Progenitor cell of endocrine pancreas (in vitro differentiated cells): ENCODE results near the gene KCNQ1. TPM values are rescaled to one million over a fixed set of nuclear protein-coding genes. Genes with fewer than 3 reads are reported as not detected.

Experiments
- DNase-seq: peaks from one replicate; pipeline ENCODE4 v3.0.0; 2021; ENCODE audit warnings: low spot score; ENCODE audit not compliant: unreplicated experiment
- H3K27ac Mint-ChIP-seq: 2 replicates; pipeline ENCODE4 v1.8.0; 2021; ENCODE audit warnings: mild to moderate bottlenecking, moderate library complexity, mixed read lengths
- H3K27me3 Mint-ChIP-seq: 2 replicates; pipeline ENCODE4 v1.8.0; 2021; ENCODE audit warnings: mixed read lengths
- H3K36me3 Mint-ChIP-seq: 2 replicates; pipeline ENCODE4 v1.8.0; 2022; ENCODE audit warnings: mixed read lengths; ENCODE audit not compliant: insufficient read depth
- H3K4me1 Mint-ChIP-seq: 2 replicates; pipeline ENCODE4 v1.8.0; 2021; ENCODE audit warnings: low read depth, mixed read lengths
- H3K4me3 Mint-ChIP-seq: 2 replicates; pipeline ENCODE4 v1.8.0; 2021; ENCODE audit warnings: low read depth, mild to moderate bottlenecking, moderate library complexity, mixed read lengths
- H3K9me3 Mint-ChIP-seq: 2 replicates; pipeline ENCODE4 v1.8.0; 2021; ENCODE audit warnings: low read depth, mixed read lengths
- CTCF ChIP-seq: fragments of 200-600 bp; sonication (generic); IDR thresholded peaks from one replicate; pipeline ENCODE4 v1.5.0; 2021; ENCODE audit warnings: antibody characterized with exemption, mild to moderate bottlenecking; ENCODE audit not compliant: unreplicated experiment
- total RNA-seq: library from RNA; stranded (reverse); gene quantifications from 2 replicates; pipeline ENCODE4 v1.2.1, GENCODE V29; 2021

Gene KCNQ1
- total RNA-seq, 1 donor from 2014 or later, result 3.3 TPM

- Mint-ChIP-seq H3K9me3 (peaks cover 6% of the 10 kb centered on the region), H3K4me1 (peaks cover 4% of the 10 kb centered on the region), H3K27me3 (peaks cover 48% of the 10 kb centered on the region), H3K36me3 (peaks cover 2% of the 10 kb centered on the region), H3K27ac (no peak overlapping the region), H3K4me3 (no peak overlapping the region)
- no peak for TF ChIP-seq CTCF
- peak; percentile 8 for DNase-seq
Observed at GRCh38 chr11:2590131-2590964, 145.5 kb downstream of the KCNQ1 start.

GRCh38 chr11:2590965-2591754 is 146.4 kb downstream of the KCNQ1 start:
- Mint-ChIP-seq H3K27me3 (peaks cover 51% of the 10 kb centered on the region), H3K27ac (peak overlapping the region; percentile 64), H3K4me1 (peaks cover 4% of the 10 kb centered on the region), H3K9me3 (peaks cover 9% of the 10 kb centered on the region), H3K36me3 (peaks cover 2% of the 10 kb centered on the region), H3K4me3 (no peak overlapping the region)
- DNase-seq, result peak; percentile 14
- no peak for TF ChIP-seq CTCF

- no peak for DNase-seq
- peaks cover 2% of the 10 kb centered on the region for H3K36me3 Mint-ChIP-seq
- peaks cover 4% of the 10 kb centered on the region for H3K4me1 Mint-ChIP-seq
Observed at GRCh38 chr11:2591805-2592204, 147.0 kb downstream of the KCNQ1 start.

GRCh38 chr11:2592559-2593392 is 148.0 kb downstream of the KCNQ1 start:
- DNase-seq, result no peak
- peaks cover 4% of the 10 kb centered on the region for H3K4me1 Mint-ChIP-seq
- H3K27me3 Mint-ChIP-seq, result peaks cover 56% of the 10 kb centered on the region
- H3K4me3 Mint-ChIP-seq, result no peak overlapping the region
- H3K27ac Mint-ChIP-seq, result peak overlapping the region; percentile 76
- H3K36me3 Mint-ChIP-seq, result peaks cover 2% of the 10 kb centered on the region
- no peak for TF ChIP-seq CTCF
- peaks cover 18% of the 10 kb centered on the region for H3K9me3 Mint-ChIP-seq

More at GRCh38 chr11:2591805-2592204, 147.0 kb downstream of the KCNQ1 start:
- Mint-ChIP-seq H3K27ac (peak overlapping the region; percentile 64), H3K27me3 (peaks cover 54% of the 10 kb centered on the region), H3K9me3 (peaks cover 12% of the 10 kb centered on the region), H3K4me3 (no peak overlapping the region)
- TF ChIP-seq CTCF, result no peak
